H1 (cell line): ENCODE measurements around the gene CNPY2. TPM values are rescaled to one million over a fixed set of nuclear protein-coding genes. Genes with fewer than 3 reads are reported as not detected.

Experiments used
- HDAC6 ChIP-seq: IDR thresholded peaks from one replicate; pipeline ENCODE4 v1.7.1; 2012; ENCODE audit warnings: low read depth, mild to moderate bottlenecking, inconsistent platforms, low read length, moderate library complexity
- MAFK ChIP-seq: IDR thresholded peaks from 2 replicates; pipeline ENCODE4 v1.6.1; 2012; ENCODE audit warnings: low read depth, mild to moderate bottlenecking, improper control_type of control experiment, low read length
- polyA plus RNA-seq, 7 experiments: library from polyadenylated mRNA; depleted of rRNA in 3 of 7; stranded (reverse) in 5 of 7; unstranded in 2 of 7; fragments of >200 nt in 5 of 7; fragments of 200-250 nt in 2 of 7; gene quantifications; 1 replicate in 5 of 7; 2 replicates in 1 of 7; 4 replicates in 1 of 7; pipeline versions ENCODE4 v1.2.1 to v1.2.3, GENCODE V29; 2011 to 2013; ENCODE audit warnings: missing spikeins in 2 of 7, mixed read lengths in 2 of 7
- total RNA-seq: library from RNA; stranded (reverse); fragmentation: NEBNext Ultra II Directional; extraction: Animal tissue kit (Norgen Biotek cat#: 25700); gene quantifications from 2 replicates; pipeline ENCODE4 v1.2.1, GENCODE V29; 2021

Gene CNPY2
- total and polyA plus RNA-seq, 2 of the 8 experiments (the other 6 are each of a cell fraction or from before 2014, with no cell fraction given), result 203 to 281 TPM

DNA sequence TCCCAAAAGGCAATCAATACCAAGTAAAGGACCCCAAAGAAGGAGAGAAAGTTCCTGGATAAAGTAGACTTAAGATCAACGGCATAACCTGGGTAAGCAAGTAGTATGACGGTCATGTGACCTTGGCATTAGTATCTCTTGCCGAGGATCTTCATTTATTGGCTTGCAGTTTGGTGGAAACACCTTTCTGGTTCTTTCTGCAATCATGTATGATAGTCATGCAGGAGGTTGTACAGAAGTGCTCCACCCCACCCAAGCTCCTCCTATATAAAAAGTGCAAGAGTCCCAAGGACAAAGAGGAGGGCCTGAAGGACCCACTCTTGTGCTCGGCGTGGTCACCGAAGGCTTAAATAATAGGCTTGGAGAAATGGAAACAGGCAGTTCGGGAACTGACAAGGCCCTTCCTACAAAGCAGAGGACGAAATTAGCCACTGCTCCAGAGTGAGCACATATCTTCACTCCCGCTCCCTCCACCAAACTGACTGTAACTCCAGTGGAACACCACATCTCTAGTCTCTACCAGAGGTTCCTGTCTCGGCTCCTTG, 16.4 kb downstream of the CNPY2 start (continued):
- TF ChIP-seq MAFK, result no peak
- no peak for TF ChIP-seq HDAC6
- TF ChIP-seq, all 59 proteins: peak for 3
